NB4 (cell line): ENCODE results near the gene OPRM1.

Experiments used
- CTCF ChIP-seq: IDR thresholded peaks from one replicate; pipeline ENCODE4 v1.5.1; 2012; ENCODE audit warnings: low read depth, low read length
- MAX ChIP-seq: IDR thresholded peaks from 2 replicates; pipeline ENCODE4 v1.6.1; 2011; ENCODE audit warnings: low read depth, low read length
- POLR2A ChIP-seq: IDR thresholded peaks from 2 replicates; pipeline ENCODE4 v1.6.1; 2011; ENCODE audit warnings: mild to moderate bottlenecking; ENCODE audit not compliant: insufficient read length; ENCODE audit errors: extremely low read depth

- TF ChIP-seq CTCF (no peak), POLR2A (no peak), MAX (no peak)
Measured at GRCh38 chr6:154125421-154125820, 86.4 kb downstream of the OPRM1 start.
